PFSK-1 (cell line): Measurements from ENCODE around the gene CHTOP.

Experiments used
- FOXP2 ChIP-seq: optimal IDR thresholded peaks from 2 replicates; pipeline ENCODE3; 2011; ENCODE audit warnings: borderline replicate concordance, control low read depth, inconsistent platforms; ENCODE audit not compliant: insufficient read depth; ENCODE audit errors: extremely low read length, extremely low read depth
- POLR2AphosphoS5 ChIP-seq: IDR thresholded peaks from 2 replicates; pipeline ENCODE4 v1.6.1; 2012; ENCODE audit warnings: low read depth, mild to moderate bottlenecking, control low read depth, low read length, moderate library complexity
- REST ChIP-seq, 2 experiments: IDR thresholded peaks; 2 replicates each; pipeline versions ENCODE4 v1.6.1 to v1.8.0; 2011 to 2012; ENCODE audit warnings: low read depth in 2 of 2, low read length in 2 of 2, control low read depth in 1 of 2, inconsistent platforms in 1 of 2, mild to moderate bottlenecking in 1 of 2, moderate library complexity in 1 of 2; ENCODE audit not compliant: insufficient read depth in 1 of 2
- SIN3A ChIP-seq: IDR thresholded peaks from 2 replicates; pipeline ENCODE4 v1.6.1; 2012; ENCODE audit warnings: mild to moderate bottlenecking, low read length, moderate library complexity, borderline replicate concordance; ENCODE audit not compliant: insufficient read depth
- TAF1 ChIP-seq: IDR thresholded peaks from 2 replicates; pipeline ENCODE4 v1.6.1; 2012; ENCODE audit warnings: low read length, control low read depth, borderline replicate concordance; ENCODE audit not compliant: insufficient read depth

- TF ChIP-seq SIN3A (no peak), POLR2AphosphoS5 (no peak), REST (IDR thresholded peaks at IDR 0.05; ENCODE audit: insufficient read depth in 1 of 2, low read depth in 2 of 2, low read length in 2 of 2) (no peak), TAF1 (no peak), FOXP2 (no peak)
Observed at GRCh38 chr1:153616917-153617311, 17.0 kb upstream of the CHTOP start.
